Activated B cell treated with CpG ODN at 0.5 μM for 24 hours (primary cell): Measurements from ENCODE around the gene TBC1D22A. TPM values are rescaled to one million over a fixed set of nuclear protein-coding genes. Genes with fewer than 3 reads are reported as not detected.
A peak's percentile ranks its signal among the peaks of the same experiment; 100 is the strongest.

Source experiments
- ATAC-seq: fragments of 200-7000 bp; cut with Tn5 transposase; one replicate; pipeline ENCODE4 v1.10.0; 2021; ENCODE audit warnings: low read depth, mild to moderate bottlenecking, moderate library complexity
- CTCF ChIA-PET: fragments of 350-600 bp; sonication (Branson Sonifier 250); formaldehyde crosslinking; loops from one replicate; lab custom pipeline; 2021; ENCODE audit warnings: antibody characterized with exemption; lab: Charles Lee
- POLR2A ChIA-PET: fragments of 350-600 bp; sonication (Branson Sonifier 250); formaldehyde crosslinking; loops from one replicate; lab custom pipeline; 2021; ENCODE audit warnings: antibody characterized with exemption; lab: Charles Lee
- DNase-seq: peaks from one replicate; pipeline ENCODE4 v3.0.0; 2022
- H3K27ac Mint-ChIP-seq: one replicate; pipeline ENCODE4 v1.8.0; 2020; ENCODE audit warnings: mixed read lengths
- H3K27me3 Mint-ChIP-seq: one replicate; pipeline ENCODE4 v1.8.0; 2021; ENCODE audit warnings: mixed read lengths
- H3K36me3 Mint-ChIP-seq: one replicate; pipeline ENCODE4 v1.8.0; 2021; ENCODE audit warnings: low read depth, mixed read lengths
- H3K4me1 Mint-ChIP-seq: one replicate; pipeline ENCODE4 v1.8.0; 2021; ENCODE audit warnings: mixed read lengths
- H3K4me3 Mint-ChIP-seq: one replicate; pipeline ENCODE4 v1.8.0; 2020; ENCODE audit warnings: mild to moderate bottlenecking, mixed read lengths
- H3K9me3 Mint-ChIP-seq: one replicate; pipeline ENCODE4 v1.8.0; 2020; ENCODE audit warnings: mixed read lengths
- CTCF ChIP-seq: fragments of 200-600 bp; IDR thresholded peaks from one replicate; pipeline ENCODE4 v1.8.0; 2022; ENCODE audit warnings: antibody characterized with exemption, mild to moderate bottlenecking
- intact Hi-C: fragments of 100-400 bp; cut with micrococcal nuclease; formaldehyde crosslinking; loops from one replicate; pipeline ENCODE4 v1.15.1; 2024
- total RNA-seq: library from RNA; stranded (reverse); gene quantifications from 2 replicates; pipeline ENCODE4 v1.2.3, GENCODE V29; 2022

The TBC1D22A gene
- total RNA-seq, 1 donor from 2014 or later, result 85.9 TPM

- ATAC-seq, result no peak
- POLR2A ChIA-PET, result no interaction called here
These were observed 144.0 kb downstream of the TBC1D22A start for GRCh38 chr22:46906326-46907045.

DNA sequence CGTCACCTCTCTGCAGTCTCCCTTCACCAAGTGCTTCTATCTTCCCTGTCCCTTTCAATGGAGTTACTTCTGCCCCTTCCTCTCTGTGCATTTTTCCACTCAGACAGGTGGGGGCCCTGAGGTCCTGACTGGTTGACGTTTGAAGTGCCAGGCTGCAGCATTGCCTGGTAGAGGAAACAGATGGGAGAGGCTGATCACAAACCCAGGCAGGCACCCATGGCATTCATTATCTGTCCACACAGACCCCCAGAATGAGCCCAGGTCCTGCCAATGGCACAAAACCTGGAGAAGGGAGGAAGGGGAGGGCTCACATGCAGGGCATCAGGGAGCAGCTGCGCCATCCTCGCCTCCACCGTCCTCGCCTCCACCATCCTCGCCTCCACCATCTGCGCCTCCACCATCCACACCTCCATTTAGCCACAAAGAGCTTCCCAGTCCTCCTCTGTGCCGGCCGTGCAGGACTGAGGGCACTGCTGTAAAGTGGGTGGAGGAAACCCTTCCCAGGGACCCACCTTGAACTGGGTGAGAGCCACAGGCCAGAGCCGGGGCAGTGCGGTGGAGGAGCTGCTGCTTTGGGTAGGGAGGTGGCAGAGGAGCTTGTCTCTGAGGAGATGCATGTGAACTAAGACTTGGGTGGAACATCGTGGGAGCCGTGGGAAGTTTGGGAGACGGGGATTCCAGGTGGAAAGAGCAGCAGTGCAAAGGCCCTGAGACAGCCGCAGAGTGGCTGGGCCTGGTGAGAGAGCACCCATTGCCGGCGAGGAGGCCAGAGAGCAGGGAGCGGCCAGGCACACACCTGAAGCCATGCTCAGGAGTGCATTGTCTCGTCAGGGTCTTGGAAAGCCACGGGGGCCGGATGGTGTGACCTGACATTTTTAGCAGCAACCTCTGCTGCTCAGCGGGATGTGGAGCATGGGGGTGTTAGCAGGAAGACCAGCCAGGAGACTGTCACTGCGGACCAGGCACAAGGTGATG is 145.1 kb downstream of the TBC1D22A start:
- POLR2A ChIA-PET, result no interaction called here
- H3K9me3 Mint-ChIP-seq, result no peaks in the 10 kb centered on the region
- TF ChIP-seq CTCF, result no peak
- H3K4me1 Mint-ChIP-seq, result peaks cover 3% of the 10 kb centered on the region
- H3K4me3 Mint-ChIP-seq, result no peak overlapping the region
- intact Hi-C loops, result no loop called here
- H3K27me3 Mint-ChIP-seq, result no peaks in the 10 kb centered on the region
- H3K27ac Mint-ChIP-seq, result peak overlapping the region; percentile 12
- CTCF ChIA-PET, result no interaction called here
- DNase-seq (no peak), ATAC-seq (no peak)
- peaks cover 65% of the 10 kb centered on the region for H3K36me3 Mint-ChIP-seq

More at GRCh38 chr22:46906326-46907045, 144.0 kb downstream of the TBC1D22A start:
- no peak for DNase-seq
- CTCF ChIA-PET, result no interaction called here
- no peak overlapping the region for H3K27ac Mint-ChIP-seq
- H3K9me3 Mint-ChIP-seq, result no peaks in the 10 kb centered on the region
- intact Hi-C loops, result no loop called here
- H3K4me3 Mint-ChIP-seq, result no peak overlapping the region
- H3K4me1 Mint-ChIP-seq, result peaks cover 3% of the 10 kb centered on the region
- H3K36me3 Mint-ChIP-seq, result peaks cover 68% of the 10 kb centered on the region
- no peaks in the 10 kb centered on the region for H3K27me3 Mint-ChIP-seq
- no peak for TF ChIP-seq CTCF

GRCh38 chr22:46908641-46909107 is 146.2 kb downstream of the TBC1D22A start:
- no peaks in the 10 kb centered on the region for H3K9me3 Mint-ChIP-seq
- H3K27me3 Mint-ChIP-seq, result no peaks in the 10 kb centered on the region
- H3K4me1 Mint-ChIP-seq, result peaks cover 3% of the 10 kb centered on the region
- intact Hi-C loops, result no loop called here
- ChIA-PET POLR2A (no interaction called here), CTCF (no interaction called here)
- no peak overlapping the region for H3K27ac Mint-ChIP-seq
- TF ChIP-seq CTCF, result no peak
- ATAC-seq, result no peak
- no peak overlapping the region for H3K4me3 Mint-ChIP-seq
- no peak for DNase-seq
- peaks cover 65% of the 10 kb centered on the region for H3K36me3 Mint-ChIP-seq

DNA sequence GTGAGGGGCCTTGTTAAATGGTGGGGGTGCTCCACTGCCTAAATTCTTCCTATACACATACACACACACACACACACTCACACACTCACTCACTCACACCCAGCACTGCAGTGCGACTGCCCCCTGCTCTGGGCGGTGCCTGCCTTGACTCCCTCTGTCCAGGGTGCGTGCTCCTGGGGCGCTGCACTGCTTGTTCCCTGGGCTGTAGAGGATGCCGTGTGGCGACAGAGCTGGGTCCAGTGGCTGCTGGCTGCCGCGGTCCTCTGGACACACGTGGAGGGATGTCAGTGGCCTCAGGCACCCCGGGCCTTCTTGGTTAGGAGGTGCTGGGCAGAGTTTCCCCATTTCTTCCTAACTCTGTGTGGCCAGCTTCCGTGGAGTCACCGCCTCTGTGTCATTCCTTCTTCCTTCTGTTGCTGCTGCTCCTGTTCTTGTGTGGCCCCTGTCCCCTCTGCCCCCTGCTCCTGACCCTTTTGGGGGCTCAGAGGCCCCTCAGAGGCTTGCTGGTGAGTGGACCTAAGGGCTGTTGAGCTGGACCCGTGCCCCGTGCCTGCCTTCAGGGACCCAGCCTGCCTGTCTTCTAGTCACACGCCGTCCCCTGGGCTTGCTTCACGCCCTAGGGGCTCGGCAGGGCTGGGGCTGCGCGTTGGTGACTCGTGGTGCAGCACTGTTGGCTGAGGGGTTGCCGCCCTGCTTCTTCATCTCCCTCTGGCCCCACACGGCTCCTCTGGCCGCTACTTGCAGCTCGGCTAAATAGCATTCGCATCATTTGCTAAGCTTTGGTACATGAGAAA is 147.0 kb downstream of the TBC1D22A start:
- no peaks in the 10 kb centered on the region for H3K27me3 Mint-ChIP-seq
- intact Hi-C loops, result no loop called here
- POLR2A ChIA-PET, result no interaction called here

More for the DNA sequence above, 147.0 kb downstream of the TBC1D22A start:
- no peak for DNase-seq
- CTCF ChIA-PET, result no interaction called here
- no peak for ATAC-seq
- Mint-ChIP-seq H3K36me3 (peaks cover 67% of the 10 kb centered on the region), H3K4me3 (no peak overlapping the region), H3K9me3 (no peaks in the 10 kb centered on the region), H3K4me1 (peaks cover 3% of the 10 kb centered on the region), H3K27ac (no peak overlapping the region)
- no peak for TF ChIP-seq CTCF
